H1 (cell line): ENCODE data around the gene HPGDS. TPM values are rescaled to one million over a fixed set of nuclear protein-coding genes. Genes with fewer than 3 reads are reported as not detected.

Source experiments
- CTCF ChIA-PET: fragments of 300-600 bp; sonication (Branson Sonifier 250); formaldehyde crosslinking; loops from one replicate; lab custom pipeline; 2021; ENCODE audit not compliant: partially characterized antibody; lab: Charles Lee
- POLR2A ChIA-PET: fragments of 300-600 bp; sonication (Branson Sonifier 250); formaldehyde crosslinking; loops from one replicate; lab custom pipeline; 2021; ENCODE audit warnings: inconsistent platforms; ENCODE audit not compliant: partially characterized antibody; lab: Charles Lee
- DNase-seq, 2 experiments: peaks; one replicate each; pipeline versions ENCODE4 v3.0.0 to v3.0.0-alpha.2; 2010 to 2022; ENCODE audit warnings: low spot score in 2 of 2, low read depth in 1 of 2, mixed read lengths in 1 of 2
- FAIRE-seq: peaks from 2 replicates; lab custom pipeline; 2011; peaks lifted over from hg19 to GRCh38; lab: Jason Lieb, UNC
- H2AFZ ChIP-seq: 2 replicates; pipeline ENCODE4 v1.8.1; 2012; ENCODE audit warnings: low read length, inconsistent platforms
- H2AK5ac ChIP-seq: 2 replicates; pipeline ENCODE4 v1.6.1; 2013; ENCODE audit warnings: low read depth, low read length
- H2BK120ac ChIP-seq: replicated peaks from 2 replicates; pipeline ENCODE3; 2013; ENCODE audit warnings: low read depth, low read length, inconsistent platforms
- H2BK12ac ChIP-seq: 2 replicates; pipeline ENCODE4 v1.6.1; 2013; ENCODE audit warnings: low read depth, low read length
- H2BK15ac ChIP-seq: 2 replicates; pipeline ENCODE4 v1.6.1; 2013; ENCODE audit warnings: low read length
- H2BK20ac ChIP-seq: 2 replicates; pipeline ENCODE4 v1.6.1; 2013; ENCODE audit warnings: low read length
- H2BK5ac ChIP-seq: 2 replicates; pipeline ENCODE4 v1.6.1; 2013; ENCODE audit warnings: low read depth, low read length
- H3K14ac ChIP-seq: 2 replicates; pipeline ENCODE4 v1.6.1; 2013; ENCODE audit warnings: inconsistent platforms; ENCODE audit not compliant: insufficient read length
- H3K18ac ChIP-seq: 2 replicates; pipeline ENCODE4 v1.6.1; 2013; ENCODE audit warnings: low read length; ENCODE audit errors: extremely low read depth
- H3K23ac ChIP-seq: 2 replicates; pipeline ENCODE4 v1.6.1; 2013; ENCODE audit warnings: inconsistent platforms; ENCODE audit not compliant: insufficient read length
- H3K23me2 ChIP-seq: 2 replicates; pipeline ENCODE4 v1.6.1; 2013; ENCODE audit warnings: low read depth, low read length
- H3K27ac ChIP-seq: 2 replicates; pipeline ENCODE4 v1.6.1; 2011; ENCODE audit warnings: low read depth, low read length, inconsistent platforms
- H3K27me3 ChIP-seq, 4 experiments: replicated peaks in 1 of 4; 1 replicate in 1 of 4; 2 replicates in 3 of 4; pipeline versions ENCODE4 v1.6.1 to v1.8.1; 2011 to 2013; ENCODE audit warnings: low read length in 3 of 4, mild to moderate bottlenecking in 3 of 4, inconsistent platforms in 2 of 4, mixed read lengths in 2 of 4, moderate library complexity in 1 of 4; ENCODE audit not compliant: control insufficient read depth in 3 of 4, insufficient read depth in 3 of 4; ENCODE audit errors: extremely low read depth in 1 of 4
- H3K36me3 ChIP-seq, 4 experiments: 2 replicates each; pipeline versions ENCODE4 v1.6.1 to v1.8.1; 2011 to 2013; ENCODE audit warnings: mild to moderate bottlenecking in 4 of 4, low read length in 3 of 4, moderate library complexity in 2 of 4, control low read depth in 1 of 4, inconsistent platforms in 1 of 4; ENCODE audit not compliant: insufficient read depth in 4 of 4, control insufficient read depth in 2 of 4
- H3K4ac ChIP-seq: replicated peaks from 2 replicates; pipeline ENCODE3; 2013; ENCODE audit warnings: low read length, low read depth, mixed read lengths, inconsistent platforms; ENCODE audit not compliant: insufficient read length
- H3K4me1 ChIP-seq, 4 experiments: replicated peaks in 1 of 4; 1 replicate in 1 of 4; 2 replicates in 3 of 4; pipeline versions ENCODE4 v1.6.1 to v1.8.1; 2011 to 2013; ENCODE audit warnings: low read length in 3 of 4, inconsistent platforms in 2 of 4, mixed read lengths in 1 of 4; ENCODE audit not compliant: insufficient read depth in 4 of 4, control insufficient read depth in 3 of 4
- H3K4me2 ChIP-seq, 2 experiments: 2 replicates each; pipeline versions ENCODE4 v1.6.1 to v1.8.1; 2011 to 2013; ENCODE audit warnings: low read depth in 2 of 2, low read length in 2 of 2, control low read depth in 1 of 2, inconsistent platforms in 1 of 2, mild to moderate bottlenecking in 1 of 2; ENCODE audit not compliant: insufficient read depth in 1 of 2
- H3K4me3 ChIP-seq, 4 experiments: fragments of 200-600, 300-600 bp in 1 of 4; sonication (generic), shearing (Covaris generic), sonication (Bioruptor Twin) in 1 of 4; 2 replicates each; pipeline versions ENCODE4 v1.5.1 to v1.8.1; 2011 to 2016; ENCODE audit warnings: low read length in 4 of 4, low read depth in 3 of 4, control low read depth in 2 of 4, inconsistent platforms in 2 of 4, mild to moderate bottlenecking in 2 of 4, mixed read lengths in 1 of 4, moderate library complexity in 1 of 4; ENCODE audit not compliant: insufficient read depth in 2 of 4; ENCODE audit errors: extremely low read depth in 1 of 4
- H3K56ac ChIP-seq: replicated peaks from 2 replicates; pipeline ENCODE3; 2013; ENCODE audit warnings: low read depth, mild to moderate bottlenecking, mixed read lengths, low read length, inconsistent platforms; ENCODE audit not compliant: insufficient read length
- H3K79me1 ChIP-seq: 2 replicates; pipeline ENCODE4 v1.6.1; 2013; ENCODE audit warnings: low read depth, low read length, control low read depth
- H3K79me2 ChIP-seq, 2 experiments: 2 replicates each; pipeline versions ENCODE4 v1.6.1 to v1.8.1; 2012 to 2013; ENCODE audit warnings: low read length in 2 of 2, mild to moderate bottlenecking in 2 of 2, inconsistent platforms in 1 of 2; ENCODE audit not compliant: insufficient read depth in 2 of 2, control insufficient read depth in 1 of 2
- H3K9ac ChIP-seq, 4 experiments: replicated peaks in 1 of 4; 1 replicate in 1 of 4; 2 replicates in 3 of 4; pipeline versions ENCODE4 v1.6.1 to v1.8.1; 2011 to 2013; ENCODE audit warnings: low read depth in 3 of 4, low read length in 3 of 4, control low read depth in 2 of 4, mild to moderate bottlenecking in 2 of 4, moderate library complexity in 2 of 4, inconsistent platforms in 1 of 4; ENCODE audit errors: extremely low read depth in 1 of 4
- H3K9me3 ChIP-seq, 2 experiments: 2 replicates each; pipeline versions ENCODE4 v1.6.1 to v1.8.1; 2012 to 2013; ENCODE audit warnings: mild to moderate bottlenecking in 2 of 2, moderate library complexity in 2 of 2, control low read depth in 1 of 2, inconsistent platforms in 1 of 2, low read depth in 1 of 2, low read length in 1 of 2, mixed read lengths in 1 of 2; ENCODE audit not compliant: insufficient read depth in 2 of 2
- H4K20me1 ChIP-seq, 2 experiments: replicated peaks in 1 of 2; 2 replicates each; pipeline versions ENCODE3 to v1.8.1; 2011 to 2013; ENCODE audit warnings: inconsistent platforms in 2 of 2, low read length in 2 of 2, mild to moderate bottlenecking in 1 of 2; ENCODE audit not compliant: insufficient read depth in 2 of 2, control insufficient read depth in 1 of 2
- H4K5ac ChIP-seq: 2 replicates; pipeline ENCODE4 v1.6.1; 2013; ENCODE audit warnings: low read length, low read depth, mixed read lengths, inconsistent platforms; ENCODE audit not compliant: insufficient read length
- H4K8ac ChIP-seq: 2 replicates; pipeline ENCODE4 v1.8.0; 2013; ENCODE audit warnings: mild to moderate bottlenecking, moderate library complexity, low read length, inconsistent platforms; ENCODE audit not compliant: insufficient read depth; ENCODE audit errors: extremely low read depth
- H4K91ac ChIP-seq: replicated peaks from 2 replicates; pipeline ENCODE3; 2013; ENCODE audit warnings: low read length, mixed read lengths, inconsistent platforms; ENCODE audit not compliant: insufficient read length
- CBX8 ChIP-seq: fragments of 300-800, 300-1000 bp; sonication (generic); IDR thresholded peaks from 2 replicates; pipeline ENCODE4 v1.7.1; 2016; ENCODE audit warnings: low read depth, low read length, borderline replicate concordance
- CHD2 ChIP-seq: IDR thresholded peaks from 2 replicates; pipeline ENCODE4 v1.6.1; 2012; ENCODE audit warnings: low read length, improper control_type of control experiment
- EP300 ChIP-seq, 2 experiments: IDR thresholded peaks; 1 replicate in 1 of 2; 2 replicates in 1 of 2; pipeline ENCODE4 v1.6.1; 2011 to 2012; ENCODE audit warnings: low read depth in 2 of 2, low read length in 2 of 2, mild to moderate bottlenecking in 2 of 2, borderline replicate concordance in 1 of 2, inconsistent platforms in 1 of 2, moderate library complexity in 1 of 2
- NANOG ChIP-seq: IDR thresholded peaks from 2 replicates; pipeline ENCODE4 v1.6.1; 2011; ENCODE audit warnings: low read length, low read depth, mild to moderate bottlenecking, inconsistent platforms; ENCODE audit not compliant: insufficient read depth, poor library complexity, severe bottlenecking
- RAD21 ChIP-seq, 2 experiments: IDR thresholded peaks in 1 of 2; conservative IDR thresholded peaks in 1 of 2; 2 replicates each; pipeline ENCODE4 v1.6.1; 2011; ENCODE audit warnings: low read depth in 2 of 2, low read length in 2 of 2, improper control_type of control experiment in 1 of 2, inconsistent platforms in 1 of 2, mild to moderate bottlenecking in 1 of 2, moderate library complexity in 1 of 2
- RXRA ChIP-seq: IDR thresholded peaks from 2 replicates; pipeline ENCODE4 v1.6.1; 2011; ENCODE audit warnings: low read depth, mild to moderate bottlenecking, low read length, moderate library complexity; ENCODE audit not compliant: insufficient read depth
- SP2 ChIP-seq: IDR thresholded peaks from 2 replicates; pipeline ENCODE4 v1.6.1; 2012; ENCODE audit warnings: mild to moderate bottlenecking, low read length, inconsistent platforms
- TAF1 ChIP-seq: IDR thresholded peaks from 2 replicates; pipeline ENCODE4 v1.6.1; 2011; ENCODE audit warnings: mild to moderate bottlenecking, low read depth, low read length
- TEAD4 ChIP-seq: IDR thresholded peaks from 2 replicates; pipeline ENCODE4 v1.6.1; 2012; ENCODE audit warnings: low read depth, low read length, inconsistent platforms, mixed read lengths
- WGBS, 2 experiments: shearing (Covaris generic) in 1 of 2; methylation state at CpG; one replicate each; pipeline versions ENCODE4 v1.1.6 to v1.1.7; 2013 to 2015; ENCODE audit warnings: low lambda C conversion rate in 2 of 2, mixed read lengths in 2 of 2, inconsistent platforms in 1 of 2, low coverage in 1 of 2, missing lambda C conversion rate in 1 of 2; ENCODE audit not compliant: insufficient replicate concordance in 2 of 2, insufficient coverage in 1 of 2, insufficient read length in 1 of 2; ENCODE audit errors: extremely low coverage in 1 of 2, missing lambda C conversion rate in 1 of 2; 5-methylcytosine and 5-hydroxymethylcytosine counted together
- polyA plus RNA-seq, 7 experiments: library from polyadenylated mRNA; depleted of rRNA in 3 of 7; stranded (reverse) in 5 of 7; unstranded in 2 of 7; fragments of >200 nt in 5 of 7; fragments of 200-250 nt in 2 of 7; gene quantifications; 1 replicate in 5 of 7; 2 replicates in 1 of 7; 4 replicates in 1 of 7; pipeline versions ENCODE4 v1.2.1 to v1.2.3, GENCODE V29; 2011 to 2013; ENCODE audit warnings: missing spikeins in 2 of 7, mixed read lengths in 2 of 7
- total RNA-seq: library from RNA; stranded (reverse); fragmentation: NEBNext Ultra II Directional; extraction: Animal tissue kit (Norgen Biotek cat#: 25700); gene quantifications from 2 replicates; pipeline ENCODE4 v1.2.1, GENCODE V29; 2021
- TF ChIP-seq, protein P1 (sequence below), 3 experiments: IDR thresholded peaks; 1 replicate in 2 of 3; 2 replicates in 1 of 3; pipeline versions ENCODE4 v1.5.1 to v1.6.1; 2011; ENCODE audit warnings: low read length in 3 of 3, mild to moderate bottlenecking in 3 of 3, inconsistent platforms in 2 of 3, low read depth in 1 of 3, moderate library complexity in 1 of 3; ENCODE audit not compliant: insufficient read depth in 1 of 3; ENCODE audit errors: control extremely low read depth in 1 of 3
- TF ChIP-seq, protein P2 (sequence below): IDR thresholded peaks from 2 replicates; pipeline ENCODE4 v1.6.1; 2012; ENCODE audit warnings: inconsistent platforms

HPGDS gene
- total and polyA plus RNA-seq, 2 of the 8 experiments (the other 6 are each of a cell fraction or from before 2014, with no cell fraction given): not detected

DNA sequence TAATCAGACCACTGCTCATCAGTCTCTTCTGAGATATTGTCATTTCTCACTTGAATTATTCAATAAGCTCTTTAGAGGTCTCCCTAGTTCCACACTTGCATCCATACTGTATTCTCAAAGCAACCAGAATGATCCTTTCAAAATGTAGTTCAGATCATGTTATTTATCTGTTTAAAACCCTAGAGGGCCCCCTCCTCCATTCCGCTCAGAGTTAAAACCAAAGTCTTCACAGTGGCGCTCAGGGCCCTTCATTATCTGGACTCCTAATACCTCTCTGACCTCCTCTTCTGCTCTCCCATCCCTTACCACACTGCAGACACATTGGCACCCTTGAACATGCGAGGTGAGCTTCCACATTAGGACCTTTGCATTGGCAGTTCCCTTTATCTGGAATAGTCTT is 32.7 kb upstream of the HPGDS start:
- DNase-seq (no peak), FAIRE-seq (no peak)
- H3K36me3 ChIP-seq: no peaks in the 10 kb centered on the region
- H4K5ac ChIP-seq: no peak overlapping the region
- H2BK12ac ChIP-seq: no peak overlapping the region
- H4K8ac ChIP-seq: no peak overlapping the region
- H3K4me2 ChIP-seq: no peak overlapping the region
- H3K27me3 ChIP-seq: no peaks in the 10 kb centered on the region
- H2AFZ ChIP-seq: peak overlapping the region; percentile 97
- no peak overlapping the region for H2AK5ac ChIP-seq
- no peaks in the 10 kb centered on the region for H3K9me3 ChIP-seq
- CTCF ChIA-PET: interaction anchor here (0.7 to 2.0 kb wide), 4 partner anchors 17 to 186 kb away, joined by 3 to 7 read pairs (median 4); no protein-coding TSS in a partner anchor
- no peaks in the 10 kb centered on the region for H3K79me1 ChIP-seq
- H3K9ac ChIP-seq: no peak overlapping the region
- H4K20me1 ChIP-seq: no peaks in the 10 kb centered on the region
- H3K23me2 ChIP-seq: no peaks in the 10 kb centered on the region
- H3K79me2 ChIP-seq: no peaks in the 10 kb centered on the region
- POLR2A ChIA-PET: interaction anchor here (0.6 kb wide), 1 partner anchor 16 kb away, joined by 3 read pairs; no protein-coding TSS in a partner anchor
- no peak overlapping the region for H2BK15ac ChIP-seq
- H3K23ac ChIP-seq: no peak overlapping the region
- no peak overlapping the region for H3K18ac ChIP-seq
- no peak overlapping the region for H3K27ac ChIP-seq
- no peak overlapping the region for H3K14ac ChIP-seq
- H3K4ac ChIP-seq: no peak overlapping the region
- H3K56ac ChIP-seq: no peak overlapping the region
- H3K4me3 ChIP-seq: no peak overlapping the region
- H2BK5ac ChIP-seq: no peak overlapping the region
- no peak overlapping the region for H4K91ac ChIP-seq
- no peak overlapping the region for H2BK20ac ChIP-seq
- H2BK120ac ChIP-seq: no peak overlapping the region
- WGBS, 2 experiments: 77% methylated on average over 3 of the region's 3 CpGs; no CpG with 5 or more reads in 1 of the 2 experiments
- H3K4me1 ChIP-seq: no peaks in the 10 kb centered on the region
- TF ChIP-seq TEAD4: no peak
- no peak for TF ChIP-seq NANOG
- TF ChIP-seq SP2: no peak
- TF ChIP-seq RXRA: no peak
- TF ChIP-seq, protein P1, sequence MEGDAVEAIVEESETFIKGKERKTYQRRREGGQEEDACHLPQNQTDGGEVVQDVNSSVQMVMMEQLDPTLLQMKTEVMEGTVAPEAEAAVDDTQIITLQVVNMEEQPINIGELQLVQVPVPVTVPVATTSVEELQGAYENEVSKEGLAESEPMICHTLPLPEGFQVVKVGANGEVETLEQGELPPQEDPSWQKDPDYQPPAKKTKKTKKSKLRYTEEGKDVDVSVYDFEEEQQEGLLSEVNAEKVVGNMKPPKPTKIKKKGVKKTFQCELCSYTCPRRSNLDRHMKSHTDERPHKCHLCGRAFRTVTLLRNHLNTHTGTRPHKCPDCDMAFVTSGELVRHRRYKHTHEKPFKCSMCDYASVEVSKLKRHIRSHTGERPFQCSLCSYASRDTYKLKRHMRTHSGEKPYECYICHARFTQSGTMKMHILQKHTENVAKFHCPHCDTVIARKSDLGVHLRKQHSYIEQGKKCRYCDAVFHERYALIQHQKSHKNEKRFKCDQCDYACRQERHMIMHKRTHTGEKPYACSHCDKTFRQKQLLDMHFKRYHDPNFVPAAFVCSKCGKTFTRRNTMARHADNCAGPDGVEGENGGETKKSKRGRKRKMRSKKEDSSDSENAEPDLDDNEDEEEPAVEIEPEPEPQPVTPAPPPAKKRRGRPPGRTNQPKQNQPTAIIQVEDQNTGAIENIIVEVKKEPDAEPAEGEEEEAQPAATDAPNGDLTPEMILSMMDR (IDR thresholded peaks at IDR 0.05; ENCODE audit: control extremely low read depth in 1 of 3, insufficient read depth in 1 of 3, low read depth in 1 of 3, low read length in 3 of 3): peak in 1 of 3 experiments; percentile 21; a peak in 2 of 4 replicates
- TF ChIP-seq TAF1: no peak
- TF ChIP-seq EP300 (IDR thresholded peaks at IDR 0.05; ENCODE audit: borderline replicate concordance in 1 of 2, low read depth in 2 of 2, low read length in 2 of 2): no peak
- no peak for TF ChIP-seq CBX8
- TF ChIP-seq RAD21 (IDR thresholded peaks at IDR 0.05 in 1 of 2, conservative IDR thresholded peaks at IDR 0.05 in 1 of 2; ENCODE audit: low read depth in 2 of 2, low read length in 2 of 2): peak; percentile 28 to 45
- TF ChIP-seq, protein P2, sequence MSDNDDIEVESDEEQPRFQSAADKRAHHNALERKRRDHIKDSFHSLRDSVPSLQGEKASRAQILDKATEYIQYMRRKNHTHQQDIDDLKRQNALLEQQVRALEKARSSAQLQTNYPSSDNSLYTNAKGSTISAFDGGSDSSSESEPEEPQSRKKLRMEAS: no peak
- TF ChIP-seq CHD2: no peak
